ENCODE results near the gene PHYKPL. TPM values are rescaled to one million over a fixed set of nuclear protein-coding genes. Genes with fewer than 3 reads are reported as not detected.

PHYKPL gene
- polyA plus RNA-seq, 1 donor (not counting 4 experiments of a cell fraction or from before 2014, with no cell fraction given): 38.8 TPM

GRCh38 chr5:178203670-178204181, 28.9 kb downstream of the PHYKPL start:
- dilution Hi-C loops (cut with MboI; ENCODE audit: extremely low pct_ligation_motif_present, low sequenced_read_pairs): no loop called here
- peaks cover 30% of the 10 kb centered on the region for H4K20me1 ChIP-seq (ENCODE audit: control insufficient read depth, extremely low read depth, insufficient read depth, low read length)
- H2AFZ ChIP-seq (ENCODE audit: control insufficient read depth, low read length): peak overlapping the region; percentile 58
- peak overlapping the region; percentile 41 for H3K27ac ChIP-seq (ENCODE audit: control insufficient read depth, insufficient read depth, low read length)
- H3K4me1 ChIP-seq (ENCODE audit: control insufficient read depth, extremely low read depth, insufficient read depth, low read length): peaks cover 31% of the 10 kb centered on the region
- FAIRE-seq (no peak), DNase-seq (ENCODE audit: low read depth, low spot score) (no peak)
- H3K36me3 ChIP-seq (ENCODE audit: control insufficient read depth in 2 of 2, extremely low read depth in 1 of 2, insufficient read depth in 2 of 2, low read length in 2 of 2): peaks cover 11 to 24% of the 10 kb centered on the region in 2 experiments
- H3K4me3 ChIP-seq (ENCODE audit: control insufficient read depth in 2 of 3, extremely low read depth in 1 of 3, insufficient read depth in 2 of 3, low read depth in 1 of 3, low read length in 3 of 3): peak overlapping the region; percentile 80 to 87 (median 85)
- no peaks in the 10 kb centered on the region for H3K27me3 ChIP-seq (ENCODE audit: control insufficient read depth, extremely low read depth, insufficient read depth, low read length)
- no peaks in the 10 kb centered on the region for H3K9me3 ChIP-seq (ENCODE audit: control insufficient read depth, low read depth, low read length)
- H3K9me1 ChIP-seq (ENCODE audit: control insufficient read depth, extremely low read depth, insufficient read depth, low read length): peaks cover 11% of the 10 kb centered on the region
- H3K9ac ChIP-seq (ENCODE audit: control insufficient read depth, extremely low read depth, insufficient read depth, low read length): peak overlapping the region; percentile 84
- peak overlapping the region; percentile 79 for H3K4me2 ChIP-seq (ENCODE audit: control insufficient read depth, extremely low read depth, insufficient read depth, low read depth, low read length)
- H3K79me2 ChIP-seq (ENCODE audit: control insufficient read depth, insufficient read depth, low read length): peaks cover 40% of the 10 kb centered on the region
- no peak for TF ChIP-seq EZH2 (IDR thresholded peaks at IDR 0.05; ENCODE audit: low read length)
- no peak for TF ChIP-seq CTCF (optimal IDR thresholded peaks at IDR 0.05 in 1 of 3, IDR thresholded peaks at IDR 0.05 in 1 of 3, conservative IDR thresholded peaks at IDR 0.05 in 1 of 3; ENCODE audit: extremely low read depth in 1 of 3, insufficient read depth in 2 of 3, low read length in 3 of 3)

GRCh38 chr5:178202541-178202940, 30.1 kb downstream of the PHYKPL start:
- FAIRE-seq (no peak), DNase-seq (ENCODE audit: low read depth, low spot score) (no peak)
- H3K9ac ChIP-seq (ENCODE audit: control insufficient read depth, extremely low read depth, insufficient read depth, low read length): no peak overlapping the region
- H3K4me2 ChIP-seq (ENCODE audit: control insufficient read depth, extremely low read depth, insufficient read depth, low read depth, low read length): no peak overlapping the region
- peaks cover 11% of the 10 kb centered on the region for H3K9me1 ChIP-seq (ENCODE audit: control insufficient read depth, extremely low read depth, insufficient read depth, low read length)
- H4K20me1 ChIP-seq (ENCODE audit: control insufficient read depth, extremely low read depth, insufficient read depth, low read length): peaks cover 23% of the 10 kb centered on the region
- H2AFZ ChIP-seq (ENCODE audit: control insufficient read depth, low read length): no peak overlapping the region
- peaks cover 33% of the 10 kb centered on the region for H3K79me2 ChIP-seq (ENCODE audit: control insufficient read depth, insufficient read depth, low read length)
- no peaks in the 10 kb centered on the region for H3K9me3 ChIP-seq (ENCODE audit: control insufficient read depth, low read depth, low read length)
- peaks cover 8 to 18% of the 10 kb centered on the region in 2 experiments for H3K36me3 ChIP-seq (ENCODE audit: control insufficient read depth in 2 of 2, extremely low read depth in 1 of 2, insufficient read depth in 2 of 2, low read length in 2 of 2)
- dilution Hi-C loops (cut with MboI; ENCODE audit: extremely low pct_ligation_motif_present, low sequenced_read_pairs): no loop called here
- TF ChIP-seq CTCF (optimal IDR thresholded peaks at IDR 0.05 in 1 of 3, IDR thresholded peaks at IDR 0.05 in 1 of 3, conservative IDR thresholded peaks at IDR 0.05 in 1 of 3; ENCODE audit: extremely low read depth in 1 of 3, insufficient read depth in 2 of 3, low read length in 3 of 3) (no peak), EZH2 (IDR thresholded peaks at IDR 0.05; ENCODE audit: low read length) (no peak)
- no peak overlapping the region for H3K27ac ChIP-seq (ENCODE audit: control insufficient read depth, insufficient read depth, low read length)
- H3K4me1 ChIP-seq (ENCODE audit: control insufficient read depth, extremely low read depth, insufficient read depth, low read length): peaks cover 31% of the 10 kb centered on the region
- no peak overlapping the region for H3K4me3 ChIP-seq (ENCODE audit: control insufficient read depth in 2 of 3, extremely low read depth in 1 of 3, insufficient read depth in 2 of 3, low read depth in 1 of 3, low read length in 3 of 3)
- no peaks in the 10 kb centered on the region for H3K27me3 ChIP-seq (ENCODE audit: control insufficient read depth, extremely low read depth, insufficient read depth, low read length)
